WTC11 (cell line): ENCODE results near the gene CLEC1B. TPM values are rescaled to one million over a fixed set of nuclear protein-coding genes. Genes with fewer than 3 reads are reported as not detected.

Source experiments
- ATAC-seq: fragments of 200-7000 bp; cut with Tn5 transposase; 2 replicates; pipeline ENCODE4 v1.10.0; 2021; ENCODE audit warnings: mild to moderate bottlenecking, moderate library complexity
- CTCF ChIA-PET: fragments of 300-600 bp; sonication (Branson Sonifier 250); formaldehyde crosslinking; loops from one replicate; lab custom pipeline; 2021; ENCODE audit warnings: antibody characterized with exemption; lab: Charles Lee
- POLR2A ChIA-PET: fragments of 350-600 bp; sonication (Branson Sonifier 250); formaldehyde crosslinking; loops from one replicate; lab custom pipeline; 2021; ENCODE audit warnings: antibody characterized with exemption; lab: Charles Lee
- DNase-seq: peaks from one replicate; pipeline ENCODE4 v3.0.0; 2021; ENCODE audit warnings: low spot score
- H3K27ac Mint-ChIP-seq: 2 replicates; pipeline ENCODE4 v1.8.0; 2021; ENCODE audit warnings: mixed read lengths
- H3K27me3 Mint-ChIP-seq: 2 replicates; pipeline ENCODE4 v1.8.0; 2021; ENCODE audit warnings: low read depth, mild to moderate bottlenecking, moderate library complexity, mixed read lengths
- H3K36me3 Mint-ChIP-seq: 2 replicates; pipeline ENCODE4 v1.8.0; 2021; ENCODE audit warnings: mixed read lengths
- H3K4me1 Mint-ChIP-seq: 2 replicates; pipeline ENCODE4 v1.8.0; 2022; ENCODE audit warnings: mixed read lengths
- H3K4me3 Mint-ChIP-seq: 2 replicates; pipeline ENCODE4 v1.8.0; 2021; ENCODE audit warnings: mild to moderate bottlenecking, moderate library complexity, mixed read lengths
- H3K9me3 Mint-ChIP-seq: 2 replicates; pipeline ENCODE4 v1.8.0; 2021; ENCODE audit warnings: mixed read lengths
- CDX4 ChIP-seq: fragments of 250-450 bp; sonication (Bioruptor Pico); IDR thresholded peaks from 2 replicates; pipeline ENCODE4 v1.9.0; 2021; ENCODE audit warnings: moderate library complexity, mild to moderate bottlenecking, inconsistent platforms, borderline replicate concordance
- CREB1 ChIP-seq: sonication (generic); formaldehyde crosslinking; IDR thresholded peaks from 2 replicates; pipeline ENCODE4 v1.8.0; 2023; ENCODE audit warnings: mild to moderate bottlenecking, missing genetic modification reagents
- EMX1 ChIP-seq: fragments of 250-450 bp; sonication (Bioruptor Pico); IDR thresholded peaks from 2 replicates; pipeline ENCODE4 v1.8.0; 2021; ENCODE audit warnings: mild to moderate bottlenecking
- ERG ChIP-seq: fragments of 250-450 bp; sonication (Bioruptor Pico); IDR thresholded peaks from 2 replicates; pipeline ENCODE4 v1.8.0; 2021; ENCODE audit warnings: mild to moderate bottlenecking
- ESRRA ChIP-seq: sonication (generic); formaldehyde crosslinking; IDR thresholded peaks from 2 replicates; pipeline ENCODE4 v1.8.1; 2022; ENCODE audit warnings: mild to moderate bottlenecking, missing genetic modification reagents, borderline replicate concordance
- GRHL2 ChIP-seq: fragments of 250-450 bp; sonication (Bioruptor Pico); IDR thresholded peaks from 2 replicates; pipeline ENCODE4 v1.8.0; 2022; ENCODE audit warnings: mild to moderate bottlenecking, moderate library complexity; ENCODE audit not compliant: insufficient replicate concordance, severe bottlenecking
- GTF2I ChIP-seq: fragments of 250-450 bp; sonication (Bioruptor Pico); conservative IDR thresholded peaks from 2 replicates; pipeline ENCODE4 v1.4.0; 2021; ENCODE audit warnings: mild to moderate bottlenecking
- JAZF1 ChIP-seq: fragments of 250-450 bp; sonication (Bioruptor Pico); IDR thresholded peaks from 2 replicates; pipeline ENCODE4 v1.9.0; 2021; ENCODE audit warnings: moderate library complexity, mild to moderate bottlenecking, inconsistent platforms
- JUN ChIP-seq: sonication (generic); formaldehyde crosslinking; IDR thresholded peaks from 2 replicates; pipeline ENCODE4 v1.8.0; 2023; ENCODE audit warnings: mild to moderate bottlenecking, missing genetic modification reagents
- KAT7 ChIP-seq: sonication (generic); formaldehyde crosslinking; IDR thresholded peaks from 2 replicates; pipeline ENCODE4 v1.8.1; 2023; ENCODE audit warnings: missing genetic modification reagents, mild to moderate bottlenecking, borderline replicate concordance
- MYBL2 ChIP-seq: sonication (generic); formaldehyde crosslinking; IDR thresholded peaks from 2 replicates; pipeline ENCODE4 v1.8.1; 2023; ENCODE audit warnings: mild to moderate bottlenecking, moderate library complexity, missing genetic modification reagents
- NFE2L1 ChIP-seq: sonication (generic); formaldehyde crosslinking; IDR thresholded peaks from 2 replicates; pipeline ENCODE4 v1.8.1; 2023; ENCODE audit warnings: missing genetic modification reagents
- PREB ChIP-seq: sonication (generic); formaldehyde crosslinking; IDR thresholded peaks from 2 replicates; pipeline ENCODE4 v1.8.1; 2022; ENCODE audit warnings: mild to moderate bottlenecking, missing genetic modification reagents, moderate library complexity, borderline replicate concordance
- PRRX2 ChIP-seq: fragments of 250-450 bp; sonication (Bioruptor Pico); IDR thresholded peaks from 2 replicates; pipeline ENCODE4 v1.8.0; 2021; ENCODE audit warnings: mild to moderate bottlenecking
- SMAD4 ChIP-seq: sonication (generic); formaldehyde crosslinking; IDR thresholded peaks from 2 replicates; pipeline ENCODE4 v1.8.0; 2022; ENCODE audit warnings: mild to moderate bottlenecking, missing genetic modification reagents
- TCF7 ChIP-seq: sonication (generic); formaldehyde crosslinking; IDR thresholded peaks from 2 replicates; pipeline ENCODE4 v1.8.0; 2022; ENCODE audit warnings: mild to moderate bottlenecking, low read depth, missing genetic modification reagents, moderate library complexity
- TP53 ChIP-seq: sonication (generic); formaldehyde crosslinking; IDR thresholded peaks from 2 replicates; pipeline ENCODE4 v1.8.1; 2023; ENCODE audit warnings: mild to moderate bottlenecking, missing genetic modification reagents
- ZMAT4 ChIP-seq: fragments of 250-450 bp; sonication (Bioruptor Pico); IDR thresholded peaks from 2 replicates; pipeline ENCODE4 v1.9.0; 2021; ENCODE audit warnings: mild to moderate bottlenecking
- ZNF232 ChIP-seq: sonication (generic); formaldehyde crosslinking; IDR thresholded peaks from 2 replicates; pipeline ENCODE4 v1.8.0; 2022; ENCODE audit warnings: mild to moderate bottlenecking, missing genetic modification reagents
- ZNF416 ChIP-seq: fragments of 250-450 bp; sonication (Bioruptor Pico); IDR thresholded peaks from 2 replicates; pipeline ENCODE4 v1.9.0; 2021; ENCODE audit warnings: mild to moderate bottlenecking, inconsistent platforms
- ZNF423 ChIP-seq: fragments of 250-450 bp; sonication (Bioruptor Pico); IDR thresholded peaks from 2 replicates; pipeline ENCODE4 v2.1.2; 2022; ENCODE audit warnings: mild to moderate bottlenecking, moderate library complexity
- ZNF671 ChIP-seq: fragments of 250-450 bp; sonication (Bioruptor Pico); IDR thresholded peaks from 2 replicates; pipeline ENCODE4 v1.8.0; 2021; ENCODE audit warnings: mild to moderate bottlenecking
- total RNA-seq: library from RNA; stranded (reverse); gene quantifications from 3 replicates; pipeline ENCODE4 v1.2.3, GENCODE V29; 2021
- TF ChIP-seq, protein P1 (sequence below): sonication (generic); formaldehyde crosslinking; IDR thresholded peaks from 2 replicates; pipeline ENCODE4 v1.8.1; 2023; ENCODE audit warnings: mild to moderate bottlenecking, moderate library complexity, missing genetic modification reagents
- TF ChIP-seq, protein P2 (sequence below): fragments of 200-600 bp; IDR thresholded peaks from 2 replicates; pipeline ENCODE4 v1.8.0; 2022; ENCODE audit warnings: antibody characterized with exemption
- TF ChIP-seq, protein P3 (sequence below): sonication (generic); formaldehyde crosslinking; IDR thresholded peaks from 2 replicates; pipeline ENCODE4 v1.8.0; 2022; ENCODE audit warnings: mild to moderate bottlenecking, missing genetic modification reagents
- TF ChIP-seq, protein P4 (sequence below): sonication (generic); formaldehyde crosslinking; IDR thresholded peaks from 2 replicates; pipeline ENCODE4 v1.8.0; 2023; ENCODE audit warnings: mild to moderate bottlenecking, missing genetic modification reagents

CLEC1B gene
- total RNA-seq, 1 experiment from 2014 or later, result not detected

DNA sequence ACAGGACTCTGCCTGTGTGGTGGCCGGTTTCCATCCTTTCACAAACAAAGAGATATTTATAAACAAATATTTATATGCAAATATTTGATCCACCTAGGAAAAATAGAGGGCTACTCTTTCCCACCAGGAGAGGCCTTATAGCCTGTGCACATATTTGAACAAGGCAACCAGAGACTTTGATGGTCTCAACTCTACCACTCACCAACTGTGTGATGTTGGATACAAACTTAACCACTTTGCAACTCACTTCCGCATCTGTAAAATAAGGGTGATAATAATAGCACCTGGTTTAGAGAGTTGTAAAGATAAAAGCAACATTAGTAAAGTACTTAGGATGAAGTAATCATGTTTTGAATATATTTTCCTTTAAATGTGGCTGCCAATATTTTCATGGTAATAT, 29.2 kb downstream of the CLEC1B start:
- ChIA-PET CTCF (no interaction called here), POLR2A (no interaction called here)
- no peak for ATAC-seq
- H3K27me3 Mint-ChIP-seq, result peaks cover 5% of the 10 kb centered on the region; the same call in 1 of the 2 replicates
- no peak overlapping the region for H3K27ac Mint-ChIP-seq
- H3K4me1 Mint-ChIP-seq, result peaks cover 9% of the 10 kb centered on the region
- no peak overlapping the region for H3K4me3 Mint-ChIP-seq
- peaks cover 25% of the 10 kb centered on the region for H3K9me3 Mint-ChIP-seq
- TF ChIP-seq ZNF423, result no peak
- TF ChIP-seq, protein P1, sequence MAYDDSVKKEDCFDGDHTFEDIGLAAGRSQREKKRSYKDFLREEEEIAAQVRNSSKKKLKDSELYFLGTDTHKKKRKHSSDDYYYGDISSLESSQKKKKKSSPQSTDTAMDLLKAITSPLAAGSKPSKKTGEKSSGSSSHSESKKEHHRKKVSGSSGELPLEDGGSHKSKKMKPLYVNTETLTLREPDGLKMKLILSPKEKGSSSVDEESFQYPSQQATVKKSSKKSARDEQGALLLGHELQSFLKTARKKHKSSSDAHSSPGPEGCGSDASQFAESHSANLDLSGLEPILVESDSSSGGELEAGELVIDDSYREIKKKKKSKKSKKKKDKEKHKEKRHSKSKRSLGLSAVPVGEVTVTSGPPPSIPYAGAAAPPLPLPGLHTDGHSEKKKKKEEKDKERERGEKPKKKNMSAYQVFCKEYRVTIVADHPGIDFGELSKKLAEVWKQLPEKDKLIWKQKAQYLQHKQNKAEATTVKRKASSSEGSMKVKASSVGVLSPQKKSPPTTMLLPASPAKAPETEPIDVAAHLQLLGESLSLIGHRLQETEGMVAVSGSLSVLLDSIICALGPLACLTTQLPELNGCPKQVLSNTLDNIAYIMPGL (CRISPR knock-in tag), result no peak
- TF ChIP-seq GTF2I (CRISPR knock-in tag), result no peak
- no peak for TF ChIP-seq ZMAT4 (CRISPR knock-in tag)
- no peak for TF ChIP-seq NFE2L1 (CRISPR knock-in tag)
- no peak for TF ChIP-seq ZNF416
- TF ChIP-seq, protein P2, sequence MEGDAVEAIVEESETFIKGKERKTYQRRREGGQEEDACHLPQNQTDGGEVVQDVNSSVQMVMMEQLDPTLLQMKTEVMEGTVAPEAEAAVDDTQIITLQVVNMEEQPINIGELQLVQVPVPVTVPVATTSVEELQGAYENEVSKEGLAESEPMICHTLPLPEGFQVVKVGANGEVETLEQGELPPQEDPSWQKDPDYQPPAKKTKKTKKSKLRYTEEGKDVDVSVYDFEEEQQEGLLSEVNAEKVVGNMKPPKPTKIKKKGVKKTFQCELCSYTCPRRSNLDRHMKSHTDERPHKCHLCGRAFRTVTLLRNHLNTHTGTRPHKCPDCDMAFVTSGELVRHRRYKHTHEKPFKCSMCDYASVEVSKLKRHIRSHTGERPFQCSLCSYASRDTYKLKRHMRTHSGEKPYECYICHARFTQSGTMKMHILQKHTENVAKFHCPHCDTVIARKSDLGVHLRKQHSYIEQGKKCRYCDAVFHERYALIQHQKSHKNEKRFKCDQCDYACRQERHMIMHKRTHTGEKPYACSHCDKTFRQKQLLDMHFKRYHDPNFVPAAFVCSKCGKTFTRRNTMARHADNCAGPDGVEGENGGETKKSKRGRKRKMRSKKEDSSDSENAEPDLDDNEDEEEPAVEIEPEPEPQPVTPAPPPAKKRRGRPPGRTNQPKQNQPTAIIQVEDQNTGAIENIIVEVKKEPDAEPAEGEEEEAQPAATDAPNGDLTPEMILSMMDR, result no peak
- TF ChIP-seq SMAD4, result no peak
- TF ChIP-seq CREB1 (CRISPR knock-in tag), result no peak
- no peak for TF ChIP-seq ERG
- no peak for TF ChIP-seq PREB
- TF ChIP-seq CDX4 (CRISPR knock-in tag), result no peak
- no peak for TF ChIP-seq EMX1 (CRISPR knock-in tag)
- TF ChIP-seq JAZF1, result no peak
- no peak for TF ChIP-seq KAT7 (CRISPR knock-in tag)
- TF ChIP-seq ESRRA, result no peak
- TF ChIP-seq ZNF671, result no peak
- peaks cover 8% of the 10 kb centered on the region for H3K36me3 Mint-ChIP-seq
- no peak for DNase-seq

DNA sequence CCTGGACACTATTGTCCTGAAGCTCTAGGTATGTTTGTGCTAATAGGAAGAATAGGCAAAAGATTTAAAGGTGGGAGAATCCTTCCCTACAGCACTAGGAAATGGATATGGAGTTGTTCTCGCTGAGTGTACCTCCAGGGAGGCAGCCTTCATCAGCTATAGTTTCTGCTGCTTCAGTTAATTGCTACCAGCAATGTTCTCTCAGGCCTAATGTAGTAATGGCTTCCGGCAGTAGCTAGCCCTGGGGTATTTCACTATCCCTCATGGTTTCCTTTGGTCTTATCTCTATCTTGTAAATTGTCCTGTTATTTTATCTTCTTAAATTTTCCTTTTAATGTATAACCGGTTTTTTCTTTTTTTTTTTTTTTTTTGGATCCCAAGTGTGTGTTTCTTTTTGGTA, 37.0 kb downstream of the CLEC1B start:
- Mint-ChIP-seq H3K27me3 (no peaks in the 10 kb centered on the region; the same call in 1 of the 2 replicates), H3K36me3 (peaks cover 1% of the 10 kb centered on the region; the same call in 1 of the 2 replicates), H3K4me3 (no peak overlapping the region), H3K4me1 (peaks cover 14% of the 10 kb centered on the region), H3K27ac (no peak overlapping the region), H3K9me3 (peaks cover 10% of the 10 kb centered on the region)
- CTCF ChIA-PET, result interaction anchor here (0.9 kb wide), 1 partner anchor 164 kb away, joined by 3 read pairs; no protein-coding TSS in a partner anchor
- ATAC-seq, result no peak
- POLR2A ChIA-PET, result no interaction called here
- DNase-seq, result no peak
- no peak for TF ChIP-seq JUN
- no peak for TF ChIP-seq GRHL2 (CRISPR knock-in tag)
- TF ChIP-seq, protein P3, sequence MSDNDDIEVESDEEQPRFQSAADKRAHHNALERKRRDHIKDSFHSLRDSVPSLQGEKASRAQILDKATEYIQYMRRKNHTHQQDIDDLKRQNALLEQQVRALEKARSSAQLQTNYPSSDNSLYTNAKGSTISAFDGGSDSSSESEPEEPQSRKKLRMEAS (CRISPR knock-in tag), result no peak
- no peak for TF ChIP-seq MYBL2 (CRISPR knock-in tag)
- TF ChIP-seq ZNF232, result no peak
- no peak for TF ChIP-seq PRRX2 (CRISPR knock-in tag)
- no peak for TF ChIP-seq NFE2L1 (CRISPR knock-in tag)
- TF ChIP-seq TP53 (CRISPR knock-in tag), result no peak
- TF ChIP-seq, protein P4, sequence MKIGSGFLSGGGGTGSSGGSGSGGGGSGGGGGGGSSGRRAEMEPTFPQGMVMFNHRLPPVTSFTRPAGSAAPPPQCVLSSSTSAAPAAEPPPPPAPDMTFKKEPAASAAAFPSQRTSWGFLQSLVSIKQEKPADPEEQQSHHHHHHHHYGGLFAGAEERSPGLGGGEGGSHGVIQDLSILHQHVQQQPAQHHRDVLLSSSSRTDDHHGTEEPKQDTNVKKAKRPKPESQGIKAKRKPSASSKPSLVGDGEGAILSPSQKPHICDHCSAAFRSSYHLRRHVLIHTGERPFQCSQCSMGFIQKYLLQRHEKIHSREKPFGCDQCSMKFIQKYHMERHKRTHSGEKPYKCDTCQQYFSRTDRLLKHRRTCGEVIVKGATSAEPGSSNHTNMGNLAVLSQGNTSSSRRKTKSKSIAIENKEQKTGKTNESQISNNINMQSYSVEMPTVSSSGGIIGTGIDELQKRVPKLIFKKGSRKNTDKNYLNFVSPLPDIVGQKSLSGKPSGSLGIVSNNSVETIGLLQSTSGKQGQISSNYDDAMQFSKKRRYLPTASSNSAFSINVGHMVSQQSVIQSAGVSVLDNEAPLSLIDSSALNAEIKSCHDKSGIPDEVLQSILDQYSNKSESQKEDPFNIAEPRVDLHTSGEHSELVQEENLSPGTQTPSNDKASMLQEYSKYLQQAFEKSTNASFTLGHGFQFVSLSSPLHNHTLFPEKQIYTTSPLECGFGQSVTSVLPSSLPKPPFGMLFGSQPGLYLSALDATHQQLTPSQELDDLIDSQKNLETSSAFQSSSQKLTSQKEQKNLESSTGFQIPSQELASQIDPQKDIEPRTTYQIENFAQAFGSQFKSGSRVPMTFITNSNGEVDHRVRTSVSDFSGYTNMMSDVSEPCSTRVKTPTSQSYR, result no peak
- no peak for TF ChIP-seq TCF7 (CRISPR knock-in tag)
